GM12875 (cell line): ENCODE measurements around the gene ATXN7L3B.
"Not testable (repeated sequence)": the region's sequence is repeated elsewhere in the genome, so short reads cannot be mapped to it uniquely, and the experiment has no call there.

Source experiments
- H3K4me3 ChIP-seq: one replicate; pipeline ENCODE4 v1.5.1; 2011; ENCODE audit warnings: low read depth, low read length, control low read depth
- TF ChIP-seq, protein P1 (sequence below): IDR thresholded peaks from 2 replicates; pipeline ENCODE4 v1.5.1; 2011; ENCODE audit warnings: low read depth, mild to moderate bottlenecking, control low read depth, inconsistent platforms, low read length, moderate library complexity, borderline replicate concordance; ENCODE audit not compliant: insufficient read depth

Gene ATXN7L3B, protein sequence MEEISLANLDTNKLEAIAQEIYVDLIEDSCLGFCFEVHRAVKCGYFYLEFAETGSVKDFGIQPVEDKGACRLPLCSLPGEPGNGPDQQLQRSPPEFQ

DNA sequence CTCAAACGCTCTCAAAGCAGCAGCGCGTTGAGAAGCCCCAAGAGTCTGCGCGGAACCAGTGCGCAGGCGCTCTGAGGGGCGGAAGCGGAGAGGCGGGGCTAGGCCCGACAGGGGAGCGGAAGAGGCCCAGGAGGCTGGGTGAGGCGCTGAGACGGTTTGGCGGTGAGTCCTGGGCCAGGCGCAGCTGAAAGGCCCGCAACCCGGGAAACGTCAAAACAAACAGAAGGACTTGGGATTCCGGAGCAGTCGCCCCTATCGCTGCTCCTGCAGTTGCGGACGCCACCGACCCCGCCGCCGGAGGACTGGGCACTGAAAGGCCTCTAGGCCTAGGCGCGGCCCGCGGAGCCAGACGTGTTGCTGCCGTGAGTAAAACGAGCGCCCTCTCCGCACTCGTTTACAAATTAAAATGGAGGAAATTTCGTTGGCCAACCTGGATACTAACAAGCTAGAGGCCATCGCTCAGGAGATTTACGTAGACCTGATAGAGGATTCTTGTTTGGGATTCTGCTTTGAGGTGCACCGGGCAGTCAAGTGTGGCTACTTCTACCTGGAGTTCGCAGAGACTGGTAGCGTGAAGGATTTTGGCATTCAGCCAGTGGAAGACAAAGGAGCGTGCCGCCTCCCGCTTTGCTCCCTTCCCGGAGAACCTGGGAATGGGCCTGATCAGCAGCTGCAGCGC is at the start of gene ATXN7L3B:
ATXN7L3B (plus strand) TSS at position 129 of the 679 bp plus-strand sequence; CDS start at position 407, 278 bp downstream.
- TF ChIP-seq, protein P1, sequence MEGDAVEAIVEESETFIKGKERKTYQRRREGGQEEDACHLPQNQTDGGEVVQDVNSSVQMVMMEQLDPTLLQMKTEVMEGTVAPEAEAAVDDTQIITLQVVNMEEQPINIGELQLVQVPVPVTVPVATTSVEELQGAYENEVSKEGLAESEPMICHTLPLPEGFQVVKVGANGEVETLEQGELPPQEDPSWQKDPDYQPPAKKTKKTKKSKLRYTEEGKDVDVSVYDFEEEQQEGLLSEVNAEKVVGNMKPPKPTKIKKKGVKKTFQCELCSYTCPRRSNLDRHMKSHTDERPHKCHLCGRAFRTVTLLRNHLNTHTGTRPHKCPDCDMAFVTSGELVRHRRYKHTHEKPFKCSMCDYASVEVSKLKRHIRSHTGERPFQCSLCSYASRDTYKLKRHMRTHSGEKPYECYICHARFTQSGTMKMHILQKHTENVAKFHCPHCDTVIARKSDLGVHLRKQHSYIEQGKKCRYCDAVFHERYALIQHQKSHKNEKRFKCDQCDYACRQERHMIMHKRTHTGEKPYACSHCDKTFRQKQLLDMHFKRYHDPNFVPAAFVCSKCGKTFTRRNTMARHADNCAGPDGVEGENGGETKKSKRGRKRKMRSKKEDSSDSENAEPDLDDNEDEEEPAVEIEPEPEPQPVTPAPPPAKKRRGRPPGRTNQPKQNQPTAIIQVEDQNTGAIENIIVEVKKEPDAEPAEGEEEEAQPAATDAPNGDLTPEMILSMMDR: no peak
- peak within 1 kb of the TSS; percentile 74 for H3K4me3 ChIP-seq

DNA sequence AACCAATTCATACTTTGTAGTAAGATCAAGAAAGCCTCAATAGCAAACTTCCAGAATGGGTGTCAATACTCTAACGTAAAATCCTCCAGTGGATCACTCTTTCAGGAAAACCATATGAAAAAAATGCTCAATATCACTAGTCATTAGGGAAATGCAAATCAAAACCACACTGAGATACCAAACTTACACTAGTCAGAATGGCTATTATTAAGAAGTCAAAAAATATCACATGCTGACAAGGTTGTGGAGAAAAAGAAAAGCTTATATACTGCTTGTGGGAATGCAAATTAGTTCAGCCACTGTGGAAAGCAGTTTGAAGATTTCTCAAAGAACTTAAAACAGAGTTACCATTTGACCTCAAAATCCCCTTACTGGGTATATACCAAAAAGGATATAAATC is 49.5 kb upstream of the ATXN7L3B start:
- H3K4me3 ChIP-seq: no peak overlapping the region

DNA sequence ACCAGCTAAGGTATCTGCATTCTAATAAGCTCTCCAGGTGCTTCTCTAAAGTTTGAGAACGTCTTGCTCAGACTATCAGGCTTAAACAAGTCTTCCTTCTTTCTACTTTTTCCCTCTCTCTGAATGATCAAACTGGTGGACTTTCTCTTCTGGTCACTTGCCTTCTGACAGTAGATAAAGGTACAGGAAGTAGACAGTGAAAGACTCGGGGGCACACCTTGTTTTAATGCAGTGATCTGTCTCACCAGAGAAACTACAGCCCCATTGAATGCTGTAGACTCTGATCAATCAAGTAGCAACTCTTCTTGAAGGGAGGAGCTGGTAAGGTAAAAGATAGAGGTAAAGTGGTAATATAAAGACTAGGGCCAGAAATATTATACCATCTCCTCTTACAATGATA is 48.1 kb upstream of the ATXN7L3B start:
- TF ChIP-seq, protein P1: no peak
- no peak overlapping the region for H3K4me3 ChIP-seq

More for the DNA sequence above, 49.5 kb upstream of the ATXN7L3B start:
- TF ChIP-seq, protein P1: no peak

DNA sequence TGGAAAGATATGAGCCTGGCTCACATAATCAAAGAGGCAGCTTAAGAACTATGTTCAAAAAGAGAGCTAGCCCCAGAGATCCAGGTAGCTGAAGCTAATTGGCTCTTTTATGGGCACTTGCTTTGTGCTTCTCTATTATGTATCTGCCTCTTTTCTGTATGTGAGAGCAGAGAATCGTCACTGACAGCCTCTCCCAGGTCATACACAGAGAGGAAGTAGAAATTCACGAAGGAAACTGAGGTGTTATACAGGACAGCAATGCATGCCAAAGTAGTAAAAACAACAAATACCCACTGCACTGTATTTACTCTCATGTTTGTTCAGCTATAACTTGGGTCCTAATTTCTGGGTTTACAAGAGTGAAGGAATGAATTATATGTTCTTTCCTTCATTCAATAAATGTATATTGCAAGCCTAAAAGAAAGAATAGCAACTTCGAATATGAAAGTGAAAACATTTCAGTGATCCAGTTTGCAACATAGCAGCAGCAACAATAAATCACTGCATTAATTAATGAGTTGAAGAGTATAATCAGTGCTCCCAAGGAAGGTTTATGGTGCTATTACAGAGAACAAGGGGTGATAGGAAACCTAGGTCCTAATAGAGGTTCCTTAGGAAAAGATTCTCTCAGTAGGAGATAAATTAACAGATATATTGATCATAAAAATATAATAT is 47.1 kb upstream of the ATXN7L3B start:
- no peak overlapping the region for H3K4me3 ChIP-seq
- TF ChIP-seq, protein P1: no peak

DNA sequence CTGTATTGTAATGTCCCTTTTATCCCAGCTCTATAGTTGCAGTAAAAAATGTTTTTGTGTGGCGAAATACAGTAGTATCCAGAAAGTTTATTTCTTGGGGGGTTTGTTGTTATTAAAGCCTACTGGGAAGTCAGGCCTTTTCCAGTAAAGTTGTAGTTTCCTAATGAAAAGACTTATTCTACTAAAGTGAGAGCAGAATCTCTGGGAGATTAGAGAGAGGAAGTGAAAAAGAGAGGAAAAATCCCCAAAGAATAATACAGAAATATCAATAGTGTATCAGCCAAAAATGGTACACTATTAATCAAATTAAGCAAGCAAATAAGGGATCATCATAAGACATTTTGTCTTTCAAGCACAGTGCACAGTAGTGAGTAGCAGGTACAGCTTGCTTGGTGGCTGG is 46.3 kb upstream of the ATXN7L3B start:
- no peak overlapping the region for H3K4me3 ChIP-seq
- TF ChIP-seq, protein P1: no peak

DNA sequence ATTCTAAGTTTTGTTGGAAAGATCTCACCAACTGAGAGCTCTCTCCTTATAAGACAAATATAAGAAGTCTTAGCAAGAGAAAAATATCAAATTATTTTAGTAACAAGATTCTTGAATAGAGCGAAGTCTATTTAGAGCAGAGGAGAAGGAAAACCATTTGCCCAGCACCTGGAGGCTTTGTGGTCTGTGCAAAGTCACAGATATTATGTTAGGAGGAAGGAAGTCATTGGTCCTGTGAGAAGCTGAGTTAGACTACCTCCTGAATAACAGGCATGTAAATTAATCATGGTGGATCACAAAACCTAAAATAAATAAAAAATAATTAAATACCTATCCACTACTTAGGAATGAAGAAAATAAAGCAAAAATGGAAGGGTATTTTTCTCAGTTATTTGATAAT is 38.4 kb upstream of the ATXN7L3B start:
- TF ChIP-seq, protein P1: no peak
- no peak overlapping the region for H3K4me3 ChIP-seq

DNA sequence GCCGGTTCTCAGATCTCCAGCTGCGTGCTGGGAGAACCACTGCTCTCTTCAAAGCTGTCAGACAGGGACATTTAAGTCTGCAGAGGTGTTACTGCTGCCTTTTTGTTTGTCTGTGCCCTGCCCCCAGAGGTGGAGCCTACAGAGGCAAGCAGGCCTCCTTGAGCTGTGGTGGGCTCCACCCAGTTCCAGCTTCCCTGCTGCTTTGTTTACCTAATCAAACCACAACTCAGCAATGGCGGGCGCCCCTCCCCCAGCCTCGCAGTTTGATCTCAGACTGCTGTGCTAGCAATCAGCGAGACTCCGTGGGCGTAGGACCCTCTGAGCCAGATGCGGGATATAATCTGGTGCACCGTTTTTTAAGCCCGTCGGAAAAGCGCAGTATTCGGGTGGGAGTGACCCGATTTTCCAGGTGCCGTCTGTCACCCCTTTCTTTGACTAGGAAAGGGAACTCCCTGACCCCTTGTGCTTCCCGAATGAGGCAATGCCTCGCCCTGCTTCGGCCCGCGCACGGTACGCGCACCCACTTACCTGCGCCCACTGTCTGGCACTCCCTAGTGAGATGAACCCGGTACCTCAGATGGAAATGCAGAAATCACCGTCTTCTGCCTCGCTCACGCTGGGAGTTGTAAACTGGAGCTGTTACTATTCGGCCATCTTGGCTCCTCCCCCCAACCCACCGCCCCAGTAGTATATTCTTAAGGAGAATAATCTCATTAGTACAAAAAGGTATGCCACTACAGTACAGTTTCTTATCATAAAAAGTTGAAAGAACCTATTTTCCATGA is 28.6 kb upstream of the ATXN7L3B start:
- H3K4me3 ChIP-seq: not testable (repeated sequence)
